ENCODE data around the gene FAAP100.
"Not testable (repeated sequence)": the region's sequence is repeated elsewhere in the genome, so short reads cannot be mapped to it uniquely, and the experiment has no call there.

Gene FAAP100

DNA sequence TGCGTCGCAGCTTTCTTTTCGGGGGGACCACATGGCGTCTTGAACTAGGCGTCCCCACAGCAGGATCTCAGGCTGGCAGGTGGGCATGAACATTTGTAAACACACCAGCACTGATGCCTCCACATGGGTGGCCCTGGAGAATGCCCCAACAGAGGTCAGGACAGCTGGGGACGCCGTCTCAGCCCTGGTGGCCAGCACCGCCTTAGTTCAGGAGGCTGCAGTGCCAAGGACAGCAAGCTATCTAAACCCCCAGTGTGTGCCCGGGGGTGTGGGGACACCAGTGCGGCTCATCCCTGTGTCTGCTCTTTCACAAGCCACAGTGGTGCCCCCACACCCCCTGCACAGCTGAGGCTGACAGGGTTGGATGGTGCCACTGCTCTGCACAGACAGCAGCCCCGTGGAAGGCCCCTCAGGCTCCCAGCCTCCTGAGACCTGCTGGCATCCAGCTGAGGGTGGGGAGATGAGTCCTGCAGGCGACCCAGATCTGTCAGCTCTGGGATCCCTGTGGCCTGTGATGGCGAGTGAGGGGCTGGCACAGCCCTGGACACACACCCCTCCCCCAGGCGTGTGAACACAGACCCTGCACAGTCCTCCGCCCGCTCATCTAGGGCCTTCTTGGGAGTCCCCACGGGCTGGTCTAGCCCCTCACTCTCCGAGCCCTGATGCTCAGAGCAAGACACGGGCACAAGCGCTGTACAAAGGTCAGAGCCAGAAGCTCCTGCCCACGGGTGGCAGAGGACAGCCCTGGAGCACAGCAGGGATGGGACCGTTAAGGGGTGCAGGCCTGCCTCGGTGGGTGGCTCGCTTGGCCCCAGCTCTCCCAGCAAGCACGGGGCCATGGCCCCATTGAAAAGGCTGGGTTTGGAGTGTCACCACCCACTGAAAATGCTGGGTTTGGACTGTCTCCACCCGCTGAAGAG, 13.2 kb downstream of the FAAP100 start:
- no peak for DNase-seq (ENCODE audit: low read depth in 2 of 2)

DNA sequence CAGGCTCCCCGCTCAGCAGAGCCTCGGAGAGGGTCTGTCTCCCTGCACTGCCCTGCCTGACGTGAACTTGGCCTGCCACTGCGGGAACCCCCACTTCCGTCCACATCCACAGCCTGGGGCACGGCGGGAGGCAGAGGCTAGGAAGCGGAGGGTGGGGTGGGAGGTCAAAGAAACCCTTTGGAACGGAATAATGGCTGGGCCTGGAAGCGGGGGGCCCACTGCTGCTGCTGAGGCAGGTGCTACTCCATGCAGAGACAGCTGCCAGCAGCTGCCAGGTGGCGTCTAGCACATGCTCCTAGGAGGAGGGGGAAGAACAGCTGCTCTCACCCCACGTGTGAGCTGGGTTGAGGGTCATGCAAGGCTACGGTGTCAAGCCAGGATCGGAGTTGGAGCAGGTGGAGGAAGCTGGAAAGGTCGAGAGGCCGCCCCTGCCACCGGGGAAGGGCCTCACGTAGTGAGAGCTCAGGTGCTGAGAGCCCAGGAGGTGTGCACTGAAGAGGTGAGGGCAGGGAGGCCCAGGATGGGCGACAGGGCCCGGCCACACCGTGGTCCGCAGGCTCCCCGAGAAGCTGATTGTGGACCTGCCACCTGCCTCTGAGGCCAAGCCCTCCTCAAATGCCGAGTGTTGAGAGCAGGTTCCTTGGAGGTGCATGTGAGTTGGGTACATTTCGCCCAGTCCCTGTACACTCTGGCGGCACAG, 14.1 kb downstream of the FAAP100 start:
- DNase-seq (ENCODE audit: low read depth in 2 of 2), result no peak

DNA sequence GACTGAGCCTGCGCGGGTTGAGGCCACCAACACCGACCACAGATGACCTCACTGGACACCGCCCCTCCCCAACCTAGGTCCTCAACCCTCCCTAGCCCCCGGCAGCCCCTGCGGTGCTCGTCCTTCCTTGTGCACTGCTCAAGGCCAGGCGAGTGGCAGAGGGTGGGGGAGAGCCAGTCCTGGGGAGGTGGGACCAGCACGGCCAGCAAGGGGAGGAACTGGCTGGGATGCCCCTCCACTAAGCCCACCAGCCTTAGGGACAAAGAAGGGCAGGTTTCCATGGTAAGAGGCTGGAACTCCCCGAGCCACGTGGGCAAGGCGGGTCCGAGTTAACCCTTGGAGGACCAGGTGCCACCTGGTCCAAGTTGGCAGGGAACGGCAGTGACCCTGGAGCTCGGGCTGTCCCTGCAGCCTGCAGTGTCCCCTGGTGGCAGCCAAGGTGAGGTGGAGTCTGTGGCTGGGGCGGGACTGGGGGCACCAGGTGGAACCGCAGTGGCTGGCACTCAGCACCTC, 14.8 kb downstream of the FAAP100 start:
- DNase-seq (ENCODE audit: low read depth in 2 of 2), result no peak

DNA sequence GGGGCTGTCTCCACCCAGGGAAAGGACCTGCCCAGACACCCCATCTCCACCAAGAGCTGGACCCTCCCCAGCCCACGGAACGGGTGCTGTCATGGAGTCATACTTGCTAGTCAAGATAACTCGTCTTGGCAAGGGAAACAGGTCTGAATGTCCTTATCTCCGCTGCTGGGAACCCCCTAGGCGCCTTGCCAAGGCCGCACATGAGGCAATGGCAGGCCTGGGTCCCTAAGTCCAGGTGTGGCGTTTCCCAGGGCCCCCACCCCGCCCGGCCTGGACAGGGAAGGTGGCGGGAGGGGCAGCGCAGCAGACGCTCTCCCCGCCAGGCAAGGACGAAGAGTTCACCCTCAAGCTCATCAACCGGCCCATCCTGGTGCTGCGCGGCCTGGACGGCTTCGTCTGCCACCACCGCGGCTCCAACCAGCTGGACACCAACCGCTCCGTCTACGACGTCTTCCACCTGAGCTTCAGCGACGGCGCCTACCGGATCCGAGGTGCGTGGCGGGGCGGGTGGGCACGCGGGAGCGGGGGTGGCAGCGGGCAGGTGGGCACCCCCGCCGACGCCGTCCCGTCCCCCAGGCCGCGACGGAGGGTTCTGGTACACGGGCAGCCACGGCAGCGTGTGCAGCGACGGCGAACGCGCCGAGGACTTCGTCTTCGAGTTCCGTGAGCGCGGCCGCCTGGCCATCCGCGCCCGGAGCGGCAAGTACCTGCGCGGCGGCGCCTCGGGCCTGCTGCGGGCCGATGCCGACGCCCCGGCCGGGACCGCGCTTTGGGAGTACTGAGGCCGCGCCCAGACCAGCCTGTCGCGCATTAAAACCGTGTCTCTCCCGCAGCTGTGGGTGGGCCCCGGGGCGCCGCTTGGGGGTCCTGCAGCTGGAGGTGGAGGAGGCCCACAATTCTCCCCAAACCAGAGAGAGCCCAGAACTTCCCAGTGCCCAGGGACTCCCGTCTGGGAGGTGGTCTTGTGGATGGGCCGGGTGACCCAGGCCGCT, 15.6 kb downstream of the FAAP100 start:
- no peak for DNase-seq (ENCODE audit: low read depth in 2 of 2)

DNA sequence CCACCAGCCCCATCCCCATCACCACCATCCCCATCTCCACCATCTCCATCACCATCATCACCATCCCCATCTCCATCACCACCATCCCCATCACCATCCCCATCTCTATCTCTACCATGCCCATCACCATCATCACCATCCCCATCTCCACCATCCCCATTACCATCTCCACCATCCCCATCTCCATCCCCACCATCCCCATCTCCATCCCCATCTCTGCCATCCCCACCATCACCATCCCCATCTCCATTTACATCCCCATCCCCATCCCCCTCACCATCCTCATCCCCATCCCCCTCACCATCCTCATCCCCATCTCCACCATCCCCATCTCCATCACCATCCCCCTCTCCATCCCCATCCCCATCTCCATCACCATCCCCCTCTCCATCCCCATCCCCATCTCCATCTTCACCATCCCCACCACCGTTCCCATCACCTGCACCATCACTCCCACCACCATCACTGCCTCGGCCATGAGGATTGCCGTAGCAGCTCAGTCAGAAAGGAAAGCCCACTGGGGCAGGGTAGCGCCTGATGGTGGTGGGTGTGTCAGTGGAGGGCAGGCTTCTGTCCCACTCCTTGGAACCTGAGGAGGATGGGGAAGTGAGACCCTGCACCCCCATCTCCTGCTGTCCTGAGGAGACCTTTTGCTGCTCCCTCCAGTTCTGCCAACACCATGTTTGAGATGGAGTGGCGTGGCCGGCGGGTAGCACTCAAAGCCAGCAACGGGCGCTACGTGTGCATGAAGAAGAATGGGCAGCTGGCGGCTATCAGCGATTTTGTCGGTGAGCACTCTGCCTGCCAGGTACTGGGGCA, 16.5 kb downstream of the FAAP100 start:
- no peak for DNase-seq (ENCODE audit: low read depth in 2 of 2)

DNA sequence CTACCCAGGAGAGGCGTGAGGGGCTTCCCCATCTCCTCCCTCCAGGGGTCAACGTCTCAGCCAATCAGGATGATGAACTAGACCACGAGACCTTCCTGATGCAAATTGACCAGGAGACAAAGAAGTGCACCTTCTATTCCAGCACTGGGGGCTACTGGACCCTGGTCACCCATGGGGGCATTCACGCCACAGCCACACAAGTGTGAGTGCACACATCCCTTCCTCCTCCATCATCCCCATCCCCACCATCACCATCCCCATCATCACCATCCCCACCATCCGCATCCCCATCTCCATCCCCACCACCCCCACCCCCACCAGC, 17.2 kb downstream of the FAAP100 start:
- DNase-seq (ENCODE audit: low read depth in 2 of 2), result no peak

DNA sequence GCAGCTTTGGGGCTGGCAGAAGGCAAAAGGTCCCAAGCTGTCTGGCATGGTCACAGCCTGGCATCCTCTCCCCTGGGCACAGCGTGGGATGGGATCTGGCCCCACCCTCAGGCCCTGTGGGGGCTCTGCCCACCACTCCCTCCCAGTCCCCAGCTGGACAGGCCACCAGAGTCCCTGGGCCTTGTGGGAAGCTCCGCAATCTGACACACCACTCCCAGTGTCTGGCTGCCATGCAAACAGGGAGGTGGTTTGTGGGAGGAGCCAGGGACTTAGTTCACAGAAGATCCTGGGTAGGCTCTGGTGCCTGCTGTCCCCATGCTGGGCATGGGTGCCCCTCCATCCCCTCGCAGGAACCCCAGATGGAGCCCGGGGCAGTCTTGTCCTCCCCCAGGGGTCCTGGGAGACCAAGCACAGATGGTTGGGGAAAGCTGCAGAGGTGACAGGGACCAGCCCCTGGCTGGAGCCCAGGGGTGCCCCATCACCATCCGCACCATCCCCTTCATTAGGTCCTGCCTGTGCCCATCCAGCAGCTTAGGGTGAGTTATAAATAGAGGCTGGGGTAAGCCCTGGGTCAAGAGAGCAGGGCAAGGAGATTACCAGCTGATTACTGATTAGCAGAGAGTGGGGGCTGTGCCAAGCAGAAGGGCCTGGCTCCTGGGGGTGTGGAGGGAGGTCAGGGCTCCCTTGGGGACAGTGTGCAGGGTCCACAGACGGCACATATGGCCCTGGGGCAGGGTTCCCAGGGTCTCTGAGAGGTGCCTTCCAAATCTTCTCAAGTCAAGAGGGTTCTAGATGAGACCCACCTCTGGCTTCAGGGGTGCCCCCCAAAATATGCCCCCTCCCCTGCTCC, 17.8 kb downstream of the FAAP100 start:
- DNase-seq (ENCODE audit: low read depth in 2 of 2), result no peak

DNA sequence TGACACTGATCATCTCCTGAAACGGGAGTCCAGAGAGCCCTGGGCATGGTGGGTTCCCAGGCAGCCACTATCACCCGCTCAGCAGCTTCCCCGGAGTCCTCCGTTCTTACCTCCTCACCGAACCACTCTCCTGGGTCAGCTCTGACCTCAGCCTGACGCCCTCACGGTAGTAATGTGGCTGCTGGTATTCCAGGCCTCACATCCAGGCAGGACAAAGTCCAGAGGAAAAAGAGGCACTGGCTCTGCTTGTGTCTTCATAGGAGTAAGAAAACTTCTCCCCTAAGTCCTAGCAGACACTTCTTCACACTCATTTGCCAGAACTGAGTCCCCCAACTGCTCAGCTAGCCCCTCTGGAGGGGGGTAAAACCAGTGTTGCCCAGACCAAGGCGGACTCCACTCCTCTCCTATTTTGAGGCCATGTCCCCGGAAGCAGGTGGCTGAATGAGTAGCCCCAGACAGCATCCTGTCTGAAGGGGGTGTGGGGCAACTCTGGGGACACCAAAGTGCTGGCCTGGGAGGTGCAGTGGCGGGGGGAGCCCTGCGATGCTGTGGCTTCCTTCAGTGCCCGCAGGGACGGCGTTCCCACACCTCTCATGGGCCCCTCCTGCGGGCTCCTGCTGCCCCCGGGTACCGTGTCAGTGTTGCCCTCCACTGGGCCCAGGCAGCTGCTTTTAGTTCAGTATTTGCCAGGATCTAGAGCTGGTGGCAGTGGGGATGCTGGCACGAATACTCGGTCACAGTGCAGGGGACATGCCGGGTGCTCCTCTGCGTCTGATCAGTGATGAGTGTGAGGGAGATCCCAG, 18.6 kb downstream of the FAAP100 start:
- no peak for DNase-seq (ENCODE audit: low read depth in 2 of 2)

DNA sequence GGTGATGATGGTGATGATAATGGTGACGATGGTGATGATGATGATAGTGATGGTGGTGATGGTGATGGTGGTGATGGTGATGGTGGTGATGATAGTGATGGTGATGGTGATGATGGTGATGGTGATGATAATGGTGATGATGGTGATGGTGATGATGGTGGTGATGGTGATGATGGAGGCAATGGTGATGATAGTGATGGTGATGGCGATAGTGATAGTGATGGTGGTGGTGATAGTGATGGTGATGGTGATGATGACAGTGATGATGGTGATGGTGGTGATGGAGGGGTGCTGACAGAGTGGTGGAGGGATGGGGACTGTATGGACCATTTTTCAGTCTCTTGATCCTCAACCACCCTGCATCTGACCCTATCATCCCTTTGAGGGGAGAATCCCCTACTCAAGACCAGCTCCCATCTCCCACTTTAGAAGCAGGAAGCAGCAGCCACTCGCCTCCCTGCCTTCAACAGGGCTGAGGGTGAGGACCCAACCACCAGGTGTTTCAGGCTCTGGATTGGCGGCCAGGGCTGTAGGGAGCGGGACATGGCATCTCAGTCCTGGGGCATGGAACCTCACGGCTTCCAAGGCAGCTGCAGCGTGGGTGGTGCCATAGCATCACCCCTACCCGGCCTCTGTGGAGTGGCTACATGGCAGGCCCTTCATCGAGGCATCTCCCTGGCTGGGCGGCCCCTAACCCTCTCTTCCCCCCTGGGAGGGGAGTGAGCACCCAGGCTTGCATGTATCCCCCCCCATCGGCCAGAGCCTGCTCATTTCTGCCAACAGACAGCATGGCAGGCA, 19.5 kb downstream of the FAAP100 start:
- DNase-seq (ENCODE audit: low read depth in 2 of 2), result no peak

DNA sequence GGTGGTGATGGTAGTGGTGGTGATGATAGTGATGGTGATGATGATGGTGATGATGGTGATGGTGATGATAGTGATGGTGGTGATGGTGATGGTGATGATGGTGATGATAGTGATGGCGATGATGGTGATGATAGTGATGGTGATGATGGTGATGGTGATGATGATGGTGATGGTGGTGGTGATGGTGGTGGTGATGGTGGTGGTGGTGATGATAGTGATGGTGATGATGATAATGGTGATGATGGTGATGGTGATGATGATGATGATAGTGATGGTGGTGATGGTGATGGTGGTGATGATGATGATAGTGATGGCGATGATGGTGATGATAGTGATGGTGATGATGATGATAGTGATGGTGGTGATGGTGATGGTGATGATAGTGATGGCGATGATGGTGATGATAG, 20.2 kb downstream of the FAAP100 start:
- not testable (repeated sequence) for DNase-seq (ENCODE audit: low read depth in 2 of 2)

DNA sequence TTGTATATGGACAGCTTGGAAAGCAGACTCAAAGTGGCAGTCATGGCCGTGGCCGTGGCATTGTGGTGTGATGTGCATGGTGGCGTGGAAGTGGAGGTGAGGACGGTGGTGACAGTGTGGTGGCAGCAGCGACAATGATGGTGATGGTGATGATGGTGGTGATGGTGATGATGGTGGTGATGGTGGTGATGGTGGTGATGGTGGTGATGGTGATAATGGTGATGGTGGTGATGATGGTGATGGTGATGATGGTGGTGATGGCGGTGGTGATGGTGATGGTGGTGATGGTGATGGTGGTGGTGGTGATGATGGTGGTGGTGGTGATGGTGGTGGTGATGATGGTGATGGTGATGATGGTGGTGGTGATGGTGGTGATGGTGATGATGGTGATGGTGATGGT, 21.1 kb downstream of the FAAP100 start:
- not testable (repeated sequence) for DNase-seq (ENCODE audit: low read depth in 2 of 2)

DNA sequence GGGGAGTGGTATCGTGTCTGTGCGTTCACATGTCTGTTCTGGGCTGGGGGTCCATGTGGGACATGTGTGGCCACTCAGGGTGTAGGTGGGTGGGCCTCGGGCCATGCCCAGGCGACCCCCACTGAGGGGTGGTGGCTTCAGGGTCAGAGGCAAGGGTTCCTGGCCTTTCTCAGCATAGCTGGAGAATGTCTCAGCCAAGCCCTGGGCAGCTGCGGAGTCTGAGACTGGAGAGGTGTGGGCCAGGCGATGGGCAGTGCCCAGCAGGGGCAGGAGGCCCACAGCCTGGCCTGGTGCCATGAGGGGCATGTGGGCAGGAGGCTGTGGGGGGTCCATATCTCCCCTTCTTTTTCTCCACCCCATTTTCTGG, 22.7 kb downstream of the FAAP100 start:
- DNase-seq (ENCODE audit: low read depth in 2 of 2), result no peak

DNA sequence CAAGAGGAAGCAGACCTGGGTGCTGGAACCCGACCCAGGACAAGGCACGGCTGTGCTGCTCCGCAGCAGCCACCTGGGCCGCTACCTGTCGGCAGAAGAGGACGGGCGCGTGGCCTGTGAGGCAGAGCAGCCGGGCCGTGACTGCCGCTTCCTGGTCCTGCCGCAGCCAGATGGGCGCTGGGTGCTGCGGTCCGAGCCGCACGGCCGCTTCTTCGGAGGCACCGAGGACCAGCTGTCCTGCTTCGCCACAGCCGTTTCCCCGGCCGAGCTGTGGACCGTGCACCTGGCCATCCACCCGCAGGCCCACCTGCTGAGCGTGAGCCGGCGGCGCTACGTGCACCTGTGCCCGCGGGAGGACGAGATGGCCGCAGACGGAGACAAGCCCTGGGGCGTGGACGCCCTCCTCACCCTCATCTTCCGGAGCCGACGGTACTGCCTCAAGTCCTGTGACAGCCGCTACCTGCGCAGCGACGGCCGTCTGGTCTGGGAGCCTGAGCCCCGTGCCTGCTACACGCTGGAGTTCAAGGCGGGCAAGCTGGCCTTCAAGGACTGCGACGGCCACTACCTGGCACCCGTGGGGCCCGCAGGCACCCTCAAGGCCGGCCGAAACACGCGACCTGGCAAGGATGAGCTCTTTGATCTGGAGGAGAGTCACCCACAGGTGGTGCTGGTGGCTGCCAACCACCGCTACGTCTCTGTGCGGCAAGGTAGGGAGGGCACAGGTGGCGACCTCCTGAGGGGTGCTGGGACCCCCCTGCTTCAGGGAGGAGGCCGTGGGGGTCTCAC, 23.3 kb downstream of the FAAP100 start:
- DNase-seq (ENCODE audit: low read depth in 2 of 2), result no peak

DNA sequence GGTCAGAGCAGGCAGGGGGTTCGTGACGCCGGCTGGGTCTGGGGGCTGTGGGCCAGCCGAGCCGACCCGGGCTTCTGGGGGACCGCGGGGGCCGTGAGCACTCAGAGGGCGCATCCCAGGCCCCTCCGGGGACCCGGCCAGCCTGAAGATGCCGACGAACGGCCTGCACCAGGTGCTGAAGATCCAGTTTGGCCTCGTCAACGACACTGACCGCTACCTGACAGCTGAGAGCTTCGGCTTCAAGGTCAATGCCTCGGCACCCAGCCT, 23.8 kb downstream of the FAAP100 start:
- DNase-seq (ENCODE audit: low read depth in 2 of 2), result no peak

DNA sequence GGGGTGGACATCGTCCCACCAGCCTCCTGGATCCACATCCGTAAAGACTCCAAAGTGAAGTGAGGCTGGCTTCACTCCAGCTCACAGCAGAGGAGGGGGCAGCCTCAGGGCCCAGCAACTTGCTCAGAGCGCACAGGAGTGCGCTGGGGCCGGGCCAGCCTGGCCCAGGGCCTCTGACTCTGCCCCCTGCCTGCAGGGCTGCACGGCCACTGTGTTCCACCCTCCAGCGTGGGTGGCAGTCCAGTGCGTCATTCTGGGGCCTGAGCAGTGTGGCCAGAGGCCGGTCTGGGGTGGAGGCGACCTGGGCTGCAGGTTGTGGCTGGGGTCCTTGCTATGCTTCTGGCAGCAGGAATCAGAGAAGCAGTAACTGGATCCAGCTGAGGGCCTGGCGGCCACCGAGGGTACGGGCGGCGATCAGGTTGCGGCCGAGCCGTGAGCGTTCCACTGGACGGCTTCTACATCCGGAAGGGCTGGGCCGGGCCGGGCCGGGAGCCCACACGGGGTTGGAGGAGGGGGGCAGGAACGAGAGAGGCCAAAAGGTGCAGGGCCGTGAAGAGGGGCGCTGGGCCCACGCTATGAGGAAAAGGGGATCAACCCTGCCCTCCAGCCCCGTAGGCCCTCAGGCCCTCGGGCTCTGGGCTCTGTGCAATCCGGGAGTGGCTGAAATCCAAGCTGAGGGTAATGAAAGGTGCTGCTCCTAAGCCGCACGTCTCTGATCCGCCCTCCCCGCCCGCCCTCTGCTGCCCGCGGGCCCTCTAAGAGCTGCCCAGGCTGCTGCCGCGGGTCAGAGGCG, 24.4 kb downstream of the FAAP100 start, which contains the start of gene FSCN2:
TSS of gene FSCN2 (plus strand) at position 787 of the 793 bp plus-strand sequence. CDS start 155 bp downstream, outside the sequence.
- DNase-seq (ENCODE audit: low read depth in 2 of 2), result no peak

DNA sequence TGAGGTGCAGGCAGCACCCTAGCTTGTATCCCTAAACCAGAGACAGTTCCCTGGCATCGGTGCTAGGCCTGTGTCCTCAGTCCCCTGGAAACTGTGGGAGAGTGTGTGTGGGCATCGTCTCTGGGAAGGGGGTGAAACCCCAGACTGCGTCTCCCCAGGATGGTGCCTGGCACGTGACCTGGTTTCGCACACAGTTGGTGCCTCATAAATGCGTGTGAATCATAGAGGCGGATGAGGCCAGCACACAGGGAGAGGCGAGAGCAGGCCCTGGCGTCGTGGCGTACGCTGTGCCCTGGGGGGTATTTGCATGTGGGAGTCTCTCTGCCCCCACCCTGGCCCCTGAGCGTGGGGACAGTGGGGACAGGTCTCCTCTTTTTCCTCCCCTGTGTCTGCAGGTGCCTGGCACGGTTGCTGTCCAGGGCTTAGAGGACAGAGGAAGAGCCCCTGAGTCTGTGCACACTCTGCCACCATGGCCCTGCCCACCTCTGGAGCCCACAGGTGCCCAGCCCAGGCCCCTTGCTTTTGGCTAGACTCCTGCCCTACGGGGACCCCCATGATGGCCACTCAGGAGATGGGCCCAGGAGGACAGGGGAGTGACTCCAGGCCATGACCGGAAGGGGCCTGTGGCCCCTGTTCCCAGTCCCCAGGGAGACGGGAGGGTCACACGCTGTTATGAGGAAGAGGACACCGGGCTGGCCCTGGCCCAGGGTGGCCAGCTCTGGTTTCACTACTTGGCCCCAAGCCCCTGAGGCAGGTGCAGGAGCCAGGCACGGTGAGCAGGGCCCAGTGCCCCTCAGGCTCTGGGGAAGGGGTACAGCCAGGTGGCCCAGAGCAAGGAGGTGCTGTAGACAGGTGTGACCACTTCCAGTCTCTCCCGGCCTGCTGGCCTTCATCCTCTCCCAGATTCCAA, 25.2 kb downstream of the FAAP100 start:
- no peak for DNase-seq (ENCODE audit: low read depth in 2 of 2)
